Measurements from ENCODE around the gene ATP2B3.

DNA sequence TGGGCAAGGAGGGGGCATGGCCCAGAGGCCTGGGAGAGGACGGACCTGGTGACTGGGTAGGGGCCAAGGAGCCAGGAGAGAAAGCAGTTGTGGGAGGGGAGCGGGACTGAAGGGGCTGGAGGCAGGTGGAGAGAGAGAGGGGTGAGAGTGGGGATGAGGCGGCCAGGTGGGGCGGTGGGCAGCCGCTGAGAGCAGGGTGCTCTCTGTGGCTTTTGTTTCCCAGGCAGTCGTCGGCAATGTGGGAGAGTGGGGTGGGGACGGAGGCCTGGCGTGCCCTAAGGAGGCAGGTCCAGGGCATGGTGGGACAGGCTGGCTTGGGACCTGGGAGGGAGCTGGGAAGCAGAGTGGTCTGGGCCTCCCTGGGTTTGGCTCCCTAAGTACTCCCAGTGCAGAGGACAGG, 3.2 kb upstream of the ATP2B3 start:
- TF ChIP-seq, protein P1, sequence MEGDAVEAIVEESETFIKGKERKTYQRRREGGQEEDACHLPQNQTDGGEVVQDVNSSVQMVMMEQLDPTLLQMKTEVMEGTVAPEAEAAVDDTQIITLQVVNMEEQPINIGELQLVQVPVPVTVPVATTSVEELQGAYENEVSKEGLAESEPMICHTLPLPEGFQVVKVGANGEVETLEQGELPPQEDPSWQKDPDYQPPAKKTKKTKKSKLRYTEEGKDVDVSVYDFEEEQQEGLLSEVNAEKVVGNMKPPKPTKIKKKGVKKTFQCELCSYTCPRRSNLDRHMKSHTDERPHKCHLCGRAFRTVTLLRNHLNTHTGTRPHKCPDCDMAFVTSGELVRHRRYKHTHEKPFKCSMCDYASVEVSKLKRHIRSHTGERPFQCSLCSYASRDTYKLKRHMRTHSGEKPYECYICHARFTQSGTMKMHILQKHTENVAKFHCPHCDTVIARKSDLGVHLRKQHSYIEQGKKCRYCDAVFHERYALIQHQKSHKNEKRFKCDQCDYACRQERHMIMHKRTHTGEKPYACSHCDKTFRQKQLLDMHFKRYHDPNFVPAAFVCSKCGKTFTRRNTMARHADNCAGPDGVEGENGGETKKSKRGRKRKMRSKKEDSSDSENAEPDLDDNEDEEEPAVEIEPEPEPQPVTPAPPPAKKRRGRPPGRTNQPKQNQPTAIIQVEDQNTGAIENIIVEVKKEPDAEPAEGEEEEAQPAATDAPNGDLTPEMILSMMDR (IDR thresholded peaks at IDR 0.05) = no peak
- TF ChIP-seq EP300 (IDR thresholded peaks at IDR 0.05) = no peak
